ENCODE data around the gene UNC119. TPM values are rescaled to one million over a fixed set of nuclear protein-coding genes. Genes with fewer than 3 reads are reported as not detected.

Gene UNC119
- polyA plus RNA-seq, 1 donor from 2014 or later, result 218 TPM

Other genes starting within 250 kb of the UNC119 start
- gene TMEM97, start 233.4 kb downstream of the UNC119 start, polyA plus RNA-seq, result 16.9 and 19.0 TPM in 2 replicates
- 194 and 213 TPM in 2 replicates for gene IFT20, start 217.2 kb downstream of the UNC119 start, polyA plus RNA-seq
- 40.4 and 40.8 TPM in 2 replicates for gene TNFAIP1, start 216.9 kb downstream of the UNC119 start, polyA plus RNA-seq
- 75.4 and 84.0 TPM in 2 replicates for gene POLDIP2, start 195.1 kb downstream of the UNC119 start, polyA plus RNA-seq
- gene SEBOX, start 187.4 kb downstream of the UNC119 start, polyA plus RNA-seq, result not detected in 2 replicates
- 1.2 and 1.5 TPM in 2 replicates for gene VTN, start 182.3 kb downstream of the UNC119 start, polyA plus RNA-seq
- gene SARM1, start 180.9 kb downstream of the UNC119 start, polyA plus RNA-seq, result 21.6 and 23.9 TPM in 2 replicates
- 12.3 and 15.3 TPM in 2 replicates for gene SLC46A1, start 146.4 kb downstream of the UNC119 start, polyA plus RNA-seq
- gene SLC13A2, start 79.0 kb downstream of the UNC119 start, polyA plus RNA-seq, result not detected in 2 replicates
- not detected in 2 replicates for gene FOXN1, start 46.3 kb downstream of the UNC119 start, polyA plus RNA-seq
- gene PIGS, start 18.9 kb upstream of the UNC119 start, polyA plus RNA-seq, result 37.6 and 58.5 TPM in 2 replicates
- gene ALDOC, start 24.3 kb upstream of the UNC119 start, polyA plus RNA-seq, result 3.6 and 4.0 TPM in 2 replicates
- gene SPAG5, start 46.4 kb upstream of the UNC119 start, polyA plus RNA-seq, result 19.9 and 21.2 TPM in 2 replicates
- 45.7 and 47.5 TPM in 2 replicates for gene RSKR, start 61.6 kb upstream of the UNC119 start, polyA plus RNA-seq
- 52.1 and 54.4 TPM in 2 replicates for gene BLTP2, start 92.5 kb upstream of the UNC119 start, polyA plus RNA-seq
- 113 and 129 TPM in 2 replicates for gene SDF2, start 109.3 kb upstream of the UNC119 start, polyA plus RNA-seq
- gene SUPT6H, start 109.6 kb upstream of the UNC119 start, polyA plus RNA-seq, result 19.0 and 20.4 TPM in 2 replicates
- gene PROCA1, start 159.3 kb upstream of the UNC119 start, polyA plus RNA-seq, result 18.8 and 20.7 TPM in 2 replicates
- 3.4 and 9.3 TPM in 2 replicates for gene RAB34, start 165.2 kb upstream of the UNC119 start, polyA plus RNA-seq
- 292 and 297 TPM in 2 replicates for gene RPL23A, start 167.4 kb upstream of the UNC119 start, polyA plus RNA-seq
- not detected in 2 replicates for gene TLCD1, start 173.6 kb upstream of the UNC119 start, polyA plus RNA-seq
- gene NEK8, start 176.2 kb upstream of the UNC119 start, polyA plus RNA-seq, result 1.5 and 2.0 TPM in 2 replicates
- gene TRAF4, start 191.4 kb upstream of the UNC119 start, polyA plus RNA-seq, result 139 and 146 TPM in 2 replicates

Measured in neural cell (in vitro differentiated cells).